D721Med (cell line): ENCODE results near the gene RHEB.

ENCODE experiments used
- DNase-seq: peaks from one replicate; pipeline ENCODE4 v3.0.0; 2011; ENCODE audit warnings: low spot score; ENCODE audit not compliant: insufficient read length
- FAIRE-seq: peaks from 2 replicates; lab custom pipeline; 2011; peaks lifted over from hg19 to GRCh38; lab: Jason Lieb, UNC
- CTCF ChIP-seq: IDR thresholded peaks from 2 replicates; pipeline ENCODE4 v1.5.1; 2012; ENCODE audit warnings: mild to moderate bottlenecking, control low read depth; ENCODE audit not compliant: insufficient read depth; ENCODE audit errors: missing control alignments

The RHEB gene

GRCh38 chr7:151490456-151491105 is 29.1 kb downstream of the RHEB start:
- no peak for FAIRE-seq
- no peak for DNase-seq
- no peak for TF ChIP-seq CTCF

GRCh38 chr7:151489498-151489897 is 30.2 kb downstream of the RHEB start:
- FAIRE-seq (no peak), DNase-seq (no peak)
- no peak for TF ChIP-seq CTCF

- FAIRE-seq, result no peak
- no peak for TF ChIP-seq CTCF
- no peak for DNase-seq
Measured at GRCh38 chr7:151488096-151488495, 31.6 kb downstream of the RHEB start.

- no peak for DNase-seq
- no peak for TF ChIP-seq CTCF
- no peak for FAIRE-seq
Measured at GRCh38 chr7:151487228-151487627, 32.5 kb downstream of the RHEB start.

- FAIRE-seq, result no peak
- TF ChIP-seq CTCF, result no peak
Measured at GRCh38 chr7:151486074-151486473, 33.6 kb downstream of the RHEB start.

GRCh38 chr7:151484971-151485707 is 34.6 kb downstream of the RHEB start:
- DNase-seq (no peak), FAIRE-seq (no peak)
- TF ChIP-seq CTCF, result no peak

More at GRCh38 chr7:151486074-151486473, 33.6 kb downstream of the RHEB start:
- DNase-seq, result no peak

- no peak for FAIRE-seq
- TF ChIP-seq CTCF, result no peak
- no peak for DNase-seq
Measured at GRCh38 chr7:151483711-151483983, 36.0 kb downstream of the RHEB start.
